Stimulated activated CD4-positive, alpha-beta T cell treated with anti-CD3 and anti-CD28 coated beads, Interleukin-1b, Interleukin-23, amount 100 ng/mL, for 4 hours (primary cell): ENCODE results near the gene PVALEF.

Source experiments
- DNase-seq, 2 donors: peaks; one replicate each; pipeline ENCODE4 v3.0.0-alpha.2; 2020; ENCODE audit warnings: low read depth in 2 of 2

PVALEF gene

GRCh38 chr17:81165246-81166032, at the start of gene PVALEF:
TSS of gene PVALEF (plus strand) at chr17:81165507. CDS start at chr17:81181227, 15,720 bp downstream.
- DNase-seq = no peak

- DNase-seq = no peak
Observed at GRCh38 chr17:81115749-81116464, 49.4 kb upstream of the PVALEF start.

GRCh38 chr17:81116704-81117103, 48.6 kb upstream of the PVALEF start:
- no peak for DNase-seq

- DNase-seq = no peak
Observed at GRCh38 chr17:81117672-81118198, 47.6 kb upstream of the PVALEF start.

- DNase-seq = no peak
Observed at GRCh38 chr17:81118308-81119221, 46.7 kb upstream of the PVALEF start.

GRCh38 chr17:81119223-81120148, 45.8 kb upstream of the PVALEF start:
- peak; percentile 74 to 75 for DNase-seq

GRCh38 chr17:81120149-81120484, 45.2 kb upstream of the PVALEF start:
- no peak for DNase-seq

GRCh38 chr17:81120695-81121621, 44.3 kb upstream of the PVALEF start:
- DNase-seq = no peak

- DNase-seq = no peak
Observed at GRCh38 chr17:81121841-81122733, 43.2 kb upstream of the PVALEF start.

- DNase-seq = no peak
Observed at GRCh38 chr17:81123052-81124048, 42.0 kb upstream of the PVALEF start.

GRCh38 chr17:81124377-81124776, 40.9 kb upstream of the PVALEF start:
- no peak for DNase-seq

GRCh38 chr17:81125573-81126081, 39.7 kb upstream of the PVALEF start:
- no peak for DNase-seq

GRCh38 chr17:81126281-81127132, 38.8 kb upstream of the PVALEF start:
- DNase-seq = no peak

GRCh38 chr17:81127133-81127455, 38.2 kb upstream of the PVALEF start:
- no peak for DNase-seq

GRCh38 chr17:81127526-81128177, 37.7 kb upstream of the PVALEF start:
- no peak for DNase-seq

GRCh38 chr17:81128338-81128737, 37.0 kb upstream of the PVALEF start:
- no peak for DNase-seq
